Endometrium (tissue), 2 donors: Measurements from ENCODE around the gene RAD51B.

Source experiments
- FAIRE-seq: peaks from 2 replicates; lab custom pipeline; 2012; peaks lifted over from hg19 to GRCh38; lab: Jason Lieb, UNC
- donor health status: control.
- donor health status: control.

Gene RAD51B

DNA sequence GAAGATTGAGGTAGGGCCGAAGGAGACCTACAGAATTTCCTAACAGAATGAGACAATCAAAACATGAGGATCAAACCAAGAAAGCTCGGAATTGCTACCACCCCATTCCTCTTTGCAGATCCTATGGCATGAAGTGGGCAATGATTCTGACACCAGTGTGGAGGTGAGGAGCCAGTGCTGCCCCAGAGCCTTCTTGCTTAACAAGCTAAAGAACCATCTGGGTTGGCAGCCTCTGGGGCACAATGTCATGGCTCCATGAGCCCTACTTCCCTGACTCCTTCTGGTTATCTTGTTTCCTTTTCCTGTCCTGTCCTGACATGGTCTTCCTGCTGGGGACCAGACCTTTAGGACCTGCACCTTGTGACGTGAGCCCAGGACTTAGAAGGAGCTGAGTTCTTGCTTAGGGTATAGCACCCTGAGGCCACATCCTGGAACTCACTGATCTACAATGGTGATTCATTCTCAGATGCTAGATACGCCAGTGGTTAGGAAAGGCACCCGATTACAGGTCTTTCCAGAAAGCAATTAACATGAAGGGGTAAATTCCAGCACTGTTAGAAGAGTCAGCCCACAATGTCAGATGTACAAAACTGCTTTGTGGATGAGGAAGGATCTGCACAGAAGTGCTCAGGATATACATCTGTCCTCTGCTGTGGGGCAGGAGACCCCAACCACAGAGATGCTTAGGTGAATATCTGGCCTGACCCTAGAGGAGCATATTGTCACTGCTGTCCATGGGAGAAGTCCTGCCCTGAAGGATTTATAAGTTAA is 649.0 kb downstream of the RAD51B start:
- no peak for FAIRE-seq

DNA sequence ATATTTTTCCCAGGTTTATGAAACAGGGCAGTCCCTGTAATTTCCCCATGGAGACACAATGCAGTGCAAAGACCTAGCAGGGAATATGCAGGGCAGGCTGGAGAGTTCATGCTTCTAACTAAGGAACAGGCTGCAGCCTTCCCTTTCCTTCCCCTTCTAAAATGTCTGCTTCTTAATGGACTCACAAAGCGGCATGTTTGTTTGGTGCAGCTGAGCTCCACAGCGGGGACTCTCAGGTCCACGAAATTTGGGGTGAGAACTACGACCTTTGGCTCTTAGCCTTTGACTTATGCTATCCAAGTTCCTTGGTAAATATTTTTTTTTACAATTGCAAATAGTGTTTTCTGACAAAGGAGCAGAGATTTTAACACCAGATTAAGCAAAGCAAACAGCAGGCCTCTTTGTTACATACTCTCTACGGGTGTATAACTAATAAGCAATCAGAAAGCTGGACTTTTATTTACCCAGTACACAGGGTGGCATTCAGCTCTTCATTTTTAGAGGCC is 649.7 kb downstream of the RAD51B start:
- no peak for FAIRE-seq

- FAIRE-seq = no peak
Observed at GRCh38 chr14:68470361-68470760, 650.8 kb downstream of the RAD51B start.

DNA sequence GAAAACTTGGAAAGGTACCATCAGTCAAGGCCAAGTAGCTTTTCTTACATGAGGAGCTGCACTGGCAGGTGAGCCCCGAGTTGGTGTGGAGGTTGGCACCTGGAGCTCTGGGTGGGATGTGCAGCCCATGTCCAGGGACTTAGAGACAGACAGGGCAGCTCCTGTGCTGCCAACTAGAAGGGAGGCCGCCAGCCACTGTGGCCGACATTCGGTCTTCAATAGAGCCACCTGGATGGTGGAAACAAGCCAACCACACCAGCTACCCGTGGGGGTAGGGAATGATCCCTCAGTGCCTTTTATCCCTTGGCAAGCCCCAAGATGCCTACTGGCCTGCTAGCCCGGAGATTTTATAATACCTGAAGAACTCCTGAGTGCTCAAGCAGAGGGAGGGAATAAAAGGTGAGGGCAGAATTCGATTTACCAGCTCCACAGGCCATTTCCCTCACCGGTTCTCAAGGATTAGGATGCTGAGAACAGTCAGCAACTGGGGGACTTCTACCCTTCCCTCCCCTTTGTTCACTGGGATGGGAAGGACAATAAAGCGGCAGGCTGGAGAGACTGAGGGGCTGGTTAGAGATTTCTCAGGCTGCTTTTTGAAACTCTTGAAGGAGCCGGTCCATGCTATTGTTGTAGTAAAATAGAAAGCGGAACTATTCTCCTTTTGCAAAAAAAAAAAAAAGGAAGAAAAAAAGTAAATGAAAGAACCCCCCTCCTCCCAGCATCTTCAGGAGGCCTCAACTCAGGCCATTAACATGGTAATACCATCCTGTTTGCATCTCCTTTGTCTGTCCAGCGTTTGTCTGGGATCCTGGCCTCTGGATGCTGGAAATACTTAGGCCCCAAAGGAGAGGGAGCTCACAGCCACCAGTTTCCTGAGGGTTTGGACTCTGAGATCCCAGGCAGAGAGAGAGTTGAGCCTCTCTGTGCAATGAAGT is 651.7 kb downstream of the RAD51B start:
- no peak for FAIRE-seq

GRCh38 chr14:68471964-68472508 is 652.5 kb downstream of the RAD51B start:
- FAIRE-seq = no peak

DNA sequence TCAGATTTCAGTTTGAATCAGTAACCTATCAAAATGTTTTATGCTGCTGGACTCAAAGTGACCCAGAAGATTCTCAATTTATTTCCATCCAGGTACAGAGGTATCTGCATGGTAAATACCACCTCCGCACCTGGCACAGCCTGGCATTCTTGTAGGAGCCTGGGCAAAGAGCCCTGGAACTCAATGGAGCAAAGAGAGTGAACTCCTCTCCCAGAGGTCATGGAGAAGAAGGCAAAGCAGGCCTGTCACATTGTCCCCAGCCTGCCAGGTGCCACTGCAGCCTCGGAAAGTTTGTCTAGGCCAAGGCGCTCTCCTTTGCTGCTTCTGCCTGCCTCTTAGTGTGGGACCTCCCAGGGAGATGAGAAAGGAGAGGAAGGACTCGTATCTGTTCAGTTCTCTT is 653.5 kb downstream of the RAD51B start:
- FAIRE-seq = no peak

DNA sequence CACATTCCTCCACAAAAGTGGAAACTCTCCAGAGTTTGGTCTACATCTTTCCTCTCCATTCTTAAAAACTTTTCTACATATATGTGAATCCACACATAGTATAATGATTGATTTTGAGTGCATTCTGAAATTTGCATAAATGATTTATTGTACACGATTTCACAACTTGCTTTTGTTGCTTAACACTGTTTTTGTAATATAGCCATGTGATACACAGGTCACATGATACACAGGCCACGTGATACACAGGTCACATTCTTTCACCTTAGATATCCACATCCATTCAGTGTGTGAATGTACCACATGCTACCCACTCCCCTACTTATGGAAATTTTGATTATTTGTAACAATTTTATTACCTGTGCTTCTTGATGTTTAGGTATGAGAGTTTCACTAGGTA is 654.2 kb downstream of the RAD51B start:
- no peak for FAIRE-seq

DNA sequence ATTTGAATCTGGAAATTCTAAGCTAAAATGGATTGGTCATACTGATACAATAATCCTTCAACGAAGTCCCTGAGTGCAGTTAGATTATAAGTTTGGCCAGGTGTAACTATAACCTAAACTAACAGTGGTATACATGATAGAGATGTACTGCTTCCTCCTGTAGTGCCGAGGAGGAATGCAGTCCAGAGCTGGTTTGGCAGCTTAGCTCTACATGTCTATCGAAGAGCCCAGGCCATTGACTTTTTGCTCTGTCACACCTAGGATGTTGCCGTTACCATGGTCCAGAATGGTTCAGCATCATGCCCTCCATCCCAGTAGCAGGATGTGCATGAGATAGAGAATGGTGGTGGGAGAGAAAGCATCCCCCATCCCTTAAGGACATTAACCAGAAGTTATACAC is 655.2 kb downstream of the RAD51B start:
- no peak for FAIRE-seq

DNA sequence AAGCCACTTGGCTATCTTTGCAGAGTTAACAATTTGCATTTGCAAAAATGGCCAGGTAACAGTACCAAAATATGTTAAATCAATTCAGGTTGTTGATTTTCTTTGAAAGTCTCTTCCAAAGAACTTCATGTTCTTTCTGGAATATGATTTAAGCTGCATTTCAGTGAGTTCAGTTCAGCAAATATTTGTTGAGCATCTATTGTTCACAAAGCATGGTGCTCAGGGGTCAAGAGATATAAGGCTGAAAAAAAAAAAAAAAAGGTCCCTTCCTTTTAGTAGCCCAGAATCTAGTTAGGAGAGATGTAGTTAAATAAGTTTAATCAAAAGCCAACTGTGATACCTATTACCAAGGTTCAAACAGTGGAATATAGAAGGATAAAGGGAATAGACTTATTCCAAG is 656.2 kb downstream of the RAD51B start:
- FAIRE-seq = no peak

DNA sequence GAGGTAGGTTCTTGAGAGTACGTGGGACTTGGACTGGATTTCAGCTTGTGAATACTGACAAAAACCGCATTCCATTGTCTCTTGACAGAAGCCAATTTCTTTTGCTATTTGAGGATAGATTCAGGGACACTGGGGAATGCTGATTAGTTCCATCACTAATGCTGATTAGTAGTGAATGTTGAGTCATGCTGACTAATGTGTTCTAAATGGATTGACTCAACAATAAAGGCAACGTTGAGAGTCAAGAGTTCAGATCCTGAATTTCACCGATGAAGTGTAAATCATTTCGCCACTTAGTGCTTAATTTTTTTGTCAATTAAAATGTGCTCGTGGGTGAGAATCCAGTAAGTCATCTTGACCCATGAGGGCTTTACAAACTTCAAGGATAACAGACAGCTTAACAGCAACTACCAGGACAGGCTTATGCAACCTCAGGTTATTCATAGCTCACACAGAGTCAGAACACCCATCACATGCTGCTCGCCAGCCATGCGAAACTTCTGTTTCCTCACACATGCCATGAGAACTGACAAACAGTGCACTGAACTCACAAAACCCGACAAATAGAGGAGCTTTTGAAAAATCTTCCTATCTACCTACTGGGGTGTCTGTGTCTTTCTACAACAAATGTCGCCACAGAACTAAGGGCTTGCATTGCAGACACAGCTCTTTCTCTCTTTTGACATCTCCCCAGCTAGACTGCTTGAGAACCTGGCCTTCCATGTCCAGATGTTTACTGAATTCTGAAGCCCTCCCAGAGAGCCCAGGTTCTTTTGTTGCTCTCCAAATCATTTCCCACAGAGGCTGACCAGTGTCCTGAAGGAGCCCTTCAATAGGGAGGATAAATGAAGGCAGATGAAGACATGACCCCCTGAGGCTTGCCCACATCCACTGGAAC is 656.9 kb downstream of the RAD51B start:
- no peak for FAIRE-seq

- no peak for FAIRE-seq
Observed at GRCh38 chr14:68477110-68477455, 657.5 kb downstream of the RAD51B start.

- no peak for FAIRE-seq
Observed at GRCh38 chr14:68477461-68478085, 658.0 kb downstream of the RAD51B start.

GRCh38 chr14:68479247-68479646 is 659.7 kb downstream of the RAD51B start:
- no peak for FAIRE-seq

GRCh38 chr14:68482018-68482417 is 662.4 kb downstream of the RAD51B start:
- no peak for FAIRE-seq

GRCh38 chr14:68482772-68483395 is 663.3 kb downstream of the RAD51B start:
- no peak for FAIRE-seq

- FAIRE-seq = no peak
Observed at GRCh38 chr14:68486033-68486732, 666.6 kb downstream of the RAD51B start.

DNA sequence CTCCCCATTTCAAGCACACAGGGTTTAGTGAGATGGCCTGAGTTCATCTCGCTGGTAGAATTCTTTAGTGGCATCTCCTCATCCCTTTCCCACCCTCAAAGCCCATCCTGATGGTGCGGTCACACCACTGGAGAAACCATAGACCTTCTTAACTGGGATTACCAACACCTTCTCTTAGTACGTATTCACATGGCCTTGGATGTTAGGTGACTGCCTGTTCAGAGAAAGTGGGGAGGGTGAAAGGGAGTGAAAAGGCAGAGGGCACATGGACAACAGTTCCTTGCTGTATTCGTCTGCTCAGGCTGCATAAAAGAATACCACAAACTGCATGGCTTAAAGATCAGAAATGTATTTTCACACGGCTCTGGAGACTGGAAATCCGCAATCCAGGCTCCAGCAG is 667.2 kb downstream of the RAD51B start:
- no peak for FAIRE-seq

GRCh38 chr14:68487805-68488590 is 668.4 kb downstream of the RAD51B start:
- no peak for FAIRE-seq

DNA sequence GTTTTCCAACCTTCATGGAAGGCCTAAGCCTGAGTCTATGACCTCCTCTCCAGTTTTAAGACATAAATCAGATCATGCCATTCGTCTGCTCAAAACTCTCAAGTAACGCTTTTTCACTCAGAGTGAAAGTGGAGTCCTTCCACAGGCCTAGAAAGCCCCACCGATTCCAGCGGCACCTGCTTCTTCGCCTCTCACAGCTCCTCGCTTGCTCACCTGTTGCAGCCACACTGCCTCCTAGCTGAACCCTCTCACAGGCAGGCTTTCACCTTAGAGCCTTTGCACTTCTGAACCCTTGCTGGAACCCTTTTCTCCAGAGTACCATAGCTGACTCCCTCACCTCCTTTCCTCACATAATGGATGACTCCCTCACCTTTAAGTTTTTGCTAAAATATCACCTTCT is 672.2 kb downstream of the RAD51B start:
- no peak for FAIRE-seq
